Ramos (cell line): ENCODE data around the gene PSMC6.

Experiments used
- in situ Hi-C: fragments of 300-500 bp; cut with MboI; formaldehyde crosslinking; loops from one replicate; pipeline ENCODE4 v1.14.3; 2022; ENCODE audit warnings: low sequenced_read_pairs; ENCODE audit not compliant: unreplicated experiment

PSMC6 gene

GRCh38 chr14:52706724-52707706 lies at the start of gene PSMC6:
TSS of gene PSMC6 (plus strand) at chr14:52707200. CDS start at chr14:52707220, 20 bp downstream.
- in situ Hi-C loops: no loop called here

GRCh38 chr14:52660325-52660724 lies 46.7 kb upstream of the PSMC6 start:
- in situ Hi-C loops: no loop called here

GRCh38 chr14:52660832-52661231 lies 46.2 kb upstream of the PSMC6 start:
- in situ Hi-C loops: no loop called here

- in situ Hi-C loops: no loop called here
Observed at GRCh38 chr14:52661314-52661713, 45.7 kb upstream of the PSMC6 start.

- in situ Hi-C loops: no loop called here
Observed at GRCh38 chr14:52663850-52664249, 43.1 kb upstream of the PSMC6 start.

- in situ Hi-C loops: no loop called here
Observed at GRCh38 chr14:52678591-52678990, 28.4 kb upstream of the PSMC6 start.

GRCh38 chr14:52683985-52684520 lies 22.9 kb upstream of the PSMC6 start:
- in situ Hi-C loops: no loop called here

GRCh38 chr14:52686176-52686575 lies 20.8 kb upstream of the PSMC6 start:
- in situ Hi-C loops: no loop called here

GRCh38 chr14:52690983-52691760 lies 15.8 kb upstream of the PSMC6 start:
- in situ Hi-C loops: no loop called here

- in situ Hi-C loops: no loop called here
Observed at GRCh38 chr14:52692248-52692962, 14.6 kb upstream of the PSMC6 start.

GRCh38 chr14:52693036-52693435 lies 14.0 kb upstream of the PSMC6 start:
- in situ Hi-C loops: no loop called here

- in situ Hi-C loops: no loop called here
Observed at GRCh38 chr14:52693532-52693931, 13.5 kb upstream of the PSMC6 start.

- in situ Hi-C loops: no loop called here
Observed at GRCh38 chr14:52694761-52695480, 12.1 kb upstream of the PSMC6 start.

- in situ Hi-C loops: no loop called here
Observed at GRCh38 chr14:52695481-52696091, 11.4 kb upstream of the PSMC6 start, which contains the start of gene ERO1A. TSS of gene ERO1A (minus strand) at chr14:52695558. CDS start at chr14:52695481, 77 bp downstream.

- in situ Hi-C loops: no loop called here
Observed at GRCh38 chr14:52700701-52701172, 6.3 kb upstream of the PSMC6 start.

GRCh38 chr14:52701223-52701622 lies 5.8 kb upstream of the PSMC6 start:
- in situ Hi-C loops: no loop called here

- in situ Hi-C loops: no loop called here
Observed at GRCh38 chr14:52703225-52703624, 3.8 kb upstream of the PSMC6 start.

- in situ Hi-C loops: no loop called here
Observed at GRCh38 chr14:52703664-52704063, 3.3 kb upstream of the PSMC6 start.

- in situ Hi-C loops: no loop called here
Observed at GRCh38 chr14:52706286-52706685, 714 bp upstream of the PSMC6 start.
